GM04503 (cell line): Measurements from ENCODE around the gene BRSK2.
"Not testable (repeated sequence)": the region's sequence is repeated elsewhere in the genome, so short reads cannot be mapped to it uniquely, and the experiment has no call there.

ENCODE experiments used
- DNase-seq: peaks from one replicate; pipeline ENCODE4 v3.0.0-alpha.2; 2012; ENCODE audit warnings: low read depth

BRSK2 gene

DNA sequence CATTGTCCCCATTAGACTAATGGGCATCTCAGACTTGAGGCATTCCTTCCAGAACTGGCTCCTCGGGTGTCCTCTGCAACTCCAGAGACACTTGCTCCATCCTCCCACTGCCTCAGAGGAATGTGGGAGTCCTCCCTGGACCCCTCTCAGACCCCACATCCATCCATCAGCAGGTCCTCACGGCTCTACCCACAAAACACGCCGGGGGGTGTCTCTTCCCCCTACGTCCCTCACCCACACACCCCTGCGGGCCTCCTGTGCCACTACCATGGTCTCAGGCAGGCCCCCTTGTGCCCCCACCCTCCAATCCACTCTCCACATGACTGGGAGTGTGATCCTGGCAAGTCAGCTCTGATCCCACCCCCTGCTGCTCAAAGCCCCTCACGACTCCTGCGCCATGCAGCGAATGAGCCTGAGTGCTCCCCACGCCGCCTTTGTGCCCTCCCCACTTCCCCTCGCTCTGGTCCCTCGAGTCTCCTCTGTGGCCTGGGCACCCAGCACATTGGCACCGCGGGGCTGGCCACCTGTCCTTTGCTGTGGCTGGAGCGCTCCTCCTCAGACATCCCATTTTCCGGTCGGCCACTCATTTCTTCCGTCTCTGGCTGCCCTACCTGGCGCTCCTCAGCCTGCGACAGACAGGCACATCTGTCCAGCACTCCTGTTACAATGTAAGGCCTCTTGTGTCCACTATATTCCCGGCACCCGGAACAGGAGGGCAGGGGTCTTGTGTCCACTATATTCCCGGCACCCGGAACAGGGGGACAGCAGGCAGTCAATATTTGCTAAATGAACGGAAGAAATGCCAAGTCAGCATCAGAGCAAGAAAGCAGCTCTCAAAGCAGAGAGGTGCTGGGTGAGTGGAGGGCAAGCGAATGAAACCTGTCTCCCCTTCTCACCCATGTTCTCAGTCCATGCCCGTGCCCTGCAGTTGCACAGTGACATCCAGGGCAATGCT, 111.0 kb downstream of the BRSK2 start:
- DNase-seq: no peak

- DNase-seq: no peak
Observed at GRCh38 chr11:1501421-1502167, 111.9 kb downstream of the BRSK2 start.

DNA sequence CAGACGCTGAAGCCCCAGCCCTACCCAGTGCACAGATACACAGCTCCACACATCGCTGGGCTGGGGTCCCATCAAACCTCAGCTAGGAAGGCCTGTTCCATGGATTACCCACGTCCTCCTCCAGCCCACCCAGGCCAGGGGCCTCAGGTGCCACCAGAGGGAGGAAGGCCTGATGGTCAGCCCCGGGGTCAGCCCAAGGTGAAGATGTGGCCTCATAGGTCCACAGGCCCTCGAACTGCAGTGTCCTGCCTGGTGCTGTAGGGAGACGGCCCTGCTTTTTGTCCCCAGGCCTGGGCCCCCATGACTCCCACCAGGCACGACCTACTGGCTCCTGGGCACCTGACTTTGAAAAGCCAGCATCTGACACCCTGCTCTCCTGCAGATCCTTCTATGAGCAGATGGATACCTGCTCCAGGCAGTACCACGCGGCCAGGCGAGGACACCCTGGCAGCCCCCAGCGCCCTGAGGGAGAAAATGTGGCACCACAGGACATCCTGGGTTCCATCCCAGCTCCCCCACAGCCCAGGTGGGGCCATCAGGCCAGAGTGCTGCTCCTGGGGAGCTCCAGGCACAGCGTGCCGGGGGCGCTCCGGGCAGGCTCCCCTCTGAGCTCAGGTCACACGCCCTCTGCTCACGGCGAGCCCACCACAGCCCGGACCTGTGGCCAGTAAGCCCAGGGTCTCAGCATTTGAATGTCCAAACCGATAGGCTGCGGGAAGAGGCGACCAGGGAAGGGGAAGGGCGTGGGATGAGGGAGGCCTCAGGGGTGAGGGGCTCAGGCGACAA, 112.6 kb downstream of the BRSK2 start:
- DNase-seq: no peak

DNA sequence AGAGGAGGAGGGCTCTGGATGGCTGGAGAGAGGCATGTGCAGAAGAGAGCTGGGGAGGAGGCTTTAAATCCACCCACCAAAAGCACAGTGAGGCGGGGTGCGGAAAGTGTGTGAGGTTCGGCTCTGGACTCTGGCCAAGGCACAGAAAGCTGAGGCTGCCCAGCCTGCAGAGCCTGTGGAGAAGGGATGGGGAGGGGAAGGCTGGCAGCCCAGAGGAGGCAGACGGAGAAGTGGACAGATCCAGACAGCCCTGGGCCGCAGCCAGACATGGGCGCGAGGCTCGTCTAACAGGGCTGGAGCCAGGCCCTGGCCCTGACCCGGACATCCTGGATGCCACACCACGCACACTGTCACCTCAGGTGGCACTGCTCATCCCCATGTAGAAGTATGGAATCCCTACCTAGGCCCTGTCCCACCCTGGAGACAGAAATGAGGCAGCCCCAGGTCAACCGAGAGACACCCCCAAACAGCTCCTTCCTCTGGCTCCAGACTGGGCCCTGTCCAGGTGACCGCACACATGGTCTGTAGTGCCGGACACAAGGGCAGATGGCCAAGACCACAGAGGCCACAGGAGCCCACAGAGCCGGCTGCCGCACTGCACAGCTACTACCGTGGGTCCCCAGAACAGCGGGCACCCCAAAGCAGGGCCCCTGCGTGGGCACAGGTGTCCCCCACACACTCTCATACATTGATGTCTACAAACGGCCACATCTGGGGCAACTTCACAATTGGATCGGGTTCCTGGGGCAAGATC, 113.4 kb downstream of the BRSK2 start:
- DNase-seq: no peak

- DNase-seq: no peak
Observed at GRCh38 chr11:1503708-1504104, 114.0 kb downstream of the BRSK2 start.

DNA sequence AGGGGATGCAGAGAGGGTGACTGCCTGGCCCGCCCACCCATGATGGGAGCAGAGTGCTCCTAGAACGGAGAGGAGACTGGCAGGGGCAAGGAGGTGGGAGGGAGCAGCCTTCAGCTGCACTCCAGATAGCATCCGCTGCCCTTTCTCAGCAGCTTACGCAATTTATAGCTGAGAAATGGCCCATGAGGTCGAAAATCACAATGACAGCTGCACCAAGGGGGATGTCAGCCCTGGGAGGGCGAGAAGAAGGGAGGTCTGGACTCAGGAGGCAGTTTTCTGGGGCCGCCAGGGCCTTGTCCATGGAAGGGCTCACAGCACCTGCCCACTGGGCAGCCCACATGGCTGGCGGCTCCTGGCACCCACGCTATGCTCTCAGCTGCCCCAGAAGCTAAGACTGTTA, 114.4 kb downstream of the BRSK2 start:
- DNase-seq: no peak

DNA sequence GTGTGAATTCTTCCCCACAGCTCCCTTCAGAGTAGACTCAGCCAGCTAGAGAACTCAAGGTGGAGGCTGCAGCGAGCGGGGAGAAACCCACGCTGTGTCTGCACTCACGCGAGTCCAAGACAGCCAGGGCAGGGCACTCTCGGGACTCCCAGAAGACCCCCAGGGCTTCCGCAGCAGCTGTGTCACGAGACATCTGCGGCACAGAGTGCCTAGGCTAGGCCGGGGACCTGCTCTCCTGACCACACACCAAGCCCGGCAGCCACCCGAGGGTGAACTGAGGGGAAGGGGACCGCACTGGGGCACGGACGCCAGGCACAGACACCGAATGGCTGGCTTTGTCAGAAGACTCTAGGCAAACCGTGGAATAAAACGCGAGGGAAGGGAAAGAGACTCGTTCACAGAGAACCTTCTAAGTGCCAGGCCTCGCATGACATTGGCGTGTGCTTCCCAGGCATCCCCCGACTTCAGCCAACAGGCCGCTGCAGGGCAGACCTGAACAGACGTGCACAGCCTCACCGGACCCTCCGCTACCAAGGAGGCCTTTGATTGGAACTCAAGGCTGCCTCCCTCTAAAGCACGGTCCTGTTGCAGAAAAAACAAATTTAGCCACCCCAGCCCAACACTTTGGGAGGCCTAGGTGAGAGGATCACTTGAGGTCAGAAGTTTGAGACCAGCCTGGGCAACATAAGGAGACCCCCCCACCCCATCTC, 115.0 kb downstream of the BRSK2 start:
- DNase-seq: no peak

- DNase-seq: no peak
Observed at GRCh38 chr11:1505480-1505879, 115.7 kb downstream of the BRSK2 start.

- no peak for DNase-seq
Observed at GRCh38 chr11:1506981-1507380, 117.2 kb downstream of the BRSK2 start.

GRCh38 chr11:1507381-1508140, 117.8 kb downstream of the BRSK2 start:
- DNase-seq: no peak

- DNase-seq: no peak
Observed at GRCh38 chr11:1508491-1508891, 118.8 kb downstream of the BRSK2 start.

DNA sequence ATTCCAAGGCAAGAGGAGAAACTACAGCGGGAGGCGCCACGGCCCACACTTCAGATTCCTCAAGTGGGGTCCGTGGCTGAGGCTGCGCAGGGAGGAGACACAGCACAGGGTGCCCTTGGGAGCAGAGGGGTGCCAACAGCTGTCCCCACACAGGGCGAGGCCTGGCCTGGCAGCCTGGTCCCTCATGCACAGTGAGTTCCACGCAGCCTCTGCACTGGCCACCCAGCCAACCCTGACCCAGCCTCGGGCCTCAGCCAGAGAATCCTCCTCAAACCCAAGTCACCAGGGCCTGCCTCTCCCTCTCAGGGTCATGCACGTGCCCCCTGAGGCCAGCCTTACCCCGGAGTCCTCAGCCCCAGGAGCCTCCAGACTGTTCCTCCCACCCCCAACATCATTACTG, 119.3 kb downstream of the BRSK2 start:
- no peak for DNase-seq

DNA sequence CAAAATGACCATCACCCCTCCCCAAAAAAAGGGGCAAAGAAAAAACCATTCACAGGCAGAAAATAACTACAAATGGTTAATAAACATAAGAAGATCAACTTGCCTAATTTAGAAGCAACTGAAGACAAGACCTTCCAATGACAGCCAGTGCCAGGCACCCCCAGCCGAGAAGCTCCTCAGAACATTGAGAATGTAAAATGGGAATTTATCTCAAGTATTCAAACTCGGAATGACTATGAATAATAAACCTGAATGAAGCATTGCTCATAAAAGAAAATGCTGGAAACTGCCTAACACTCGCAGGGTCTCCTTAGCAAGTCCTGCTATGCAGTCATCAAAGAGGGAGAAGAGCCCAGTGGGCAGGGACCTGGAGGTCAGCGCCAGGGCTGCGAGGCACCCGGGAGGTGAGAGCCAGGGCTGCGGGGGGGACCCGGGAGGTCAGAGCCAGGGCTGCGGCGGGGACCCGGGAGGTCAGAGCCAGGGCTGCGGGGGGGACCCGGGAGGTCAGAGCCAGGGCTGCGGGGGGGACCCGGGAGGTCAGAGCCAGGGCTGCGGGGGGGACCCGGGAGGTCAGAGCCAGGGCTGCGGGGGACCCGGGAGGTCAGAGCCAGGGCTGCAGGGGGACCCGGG, 120.0 kb downstream of the BRSK2 start:
- DNase-seq: no peak

- DNase-seq: not testable (repeated sequence)
Observed at GRCh38 chr11:1510351-1510750, 120.6 kb downstream of the BRSK2 start.

DNA sequence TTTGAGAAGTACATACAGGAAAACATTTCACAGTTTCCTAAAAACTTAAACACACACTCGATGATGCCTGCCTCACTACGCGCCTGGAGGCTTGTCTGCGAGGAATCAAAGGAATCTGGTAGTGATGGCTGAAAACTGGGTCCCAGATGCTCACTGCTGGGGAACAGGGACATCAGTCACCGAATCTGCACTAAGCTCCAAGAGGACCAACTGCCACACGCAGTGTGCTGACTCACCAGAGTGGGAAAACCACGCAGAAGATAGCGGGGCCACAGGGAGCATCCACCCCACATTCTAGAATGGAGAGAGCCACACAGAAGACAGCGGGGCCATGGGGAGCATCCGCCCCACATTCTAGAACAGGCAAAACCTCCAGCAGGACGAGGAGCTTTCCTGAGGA, 121.2 kb downstream of the BRSK2 start:
- no peak for DNase-seq

GRCh38 chr11:1511937-1512496, 122.3 kb downstream of the BRSK2 start:
- DNase-seq: no peak
